Vagina (tissue), 2 donors: Measurements from ENCODE around the gene CEP104.

Experiments used
- POLR2A ChIP-seq, 2 donors: fragments of 450-650 bp; IDR thresholded peaks; one replicate each; pipeline ENCODE4 v1.6.1; 2017; ENCODE audit warnings: antibody characterized with exemption in 2 of 2, mild to moderate bottlenecking in 2 of 2, moderate library complexity in 2 of 2
- POLR2AphosphoS5 ChIP-seq, 2 donors: sonication (generic); formaldehyde crosslinking; IDR thresholded peaks; one replicate each; pipeline ENCODE4 v1.9.0; 2017; ENCODE audit warnings: antibody characterized with exemption in 2 of 2, mild to moderate bottlenecking in 2 of 2, low read depth in 1 of 2; ENCODE audit not compliant: insufficient read depth in 1 of 2
- TF ChIP-seq, protein P1 (sequence below), 3 experiments: fragments of 450-650 bp in 2 of 3; fragments of 200-600 bp in 1 of 3; sonication (generic) in 1 of 3; IDR thresholded peaks; one replicate each; pipeline ENCODE4 v1.5.1; 2017 to 2019; ENCODE audit warnings: antibody characterized with exemption in 3 of 3, mild to moderate bottlenecking in 2 of 3, moderate library complexity in 2 of 3

GRCh38 chr1:3905953-3906671, 49.1 kb upstream of the CEP104 start:
- TF ChIP-seq, protein P1, sequence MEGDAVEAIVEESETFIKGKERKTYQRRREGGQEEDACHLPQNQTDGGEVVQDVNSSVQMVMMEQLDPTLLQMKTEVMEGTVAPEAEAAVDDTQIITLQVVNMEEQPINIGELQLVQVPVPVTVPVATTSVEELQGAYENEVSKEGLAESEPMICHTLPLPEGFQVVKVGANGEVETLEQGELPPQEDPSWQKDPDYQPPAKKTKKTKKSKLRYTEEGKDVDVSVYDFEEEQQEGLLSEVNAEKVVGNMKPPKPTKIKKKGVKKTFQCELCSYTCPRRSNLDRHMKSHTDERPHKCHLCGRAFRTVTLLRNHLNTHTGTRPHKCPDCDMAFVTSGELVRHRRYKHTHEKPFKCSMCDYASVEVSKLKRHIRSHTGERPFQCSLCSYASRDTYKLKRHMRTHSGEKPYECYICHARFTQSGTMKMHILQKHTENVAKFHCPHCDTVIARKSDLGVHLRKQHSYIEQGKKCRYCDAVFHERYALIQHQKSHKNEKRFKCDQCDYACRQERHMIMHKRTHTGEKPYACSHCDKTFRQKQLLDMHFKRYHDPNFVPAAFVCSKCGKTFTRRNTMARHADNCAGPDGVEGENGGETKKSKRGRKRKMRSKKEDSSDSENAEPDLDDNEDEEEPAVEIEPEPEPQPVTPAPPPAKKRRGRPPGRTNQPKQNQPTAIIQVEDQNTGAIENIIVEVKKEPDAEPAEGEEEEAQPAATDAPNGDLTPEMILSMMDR (IDR thresholded peaks at IDR 0.05), result no peak
- TF ChIP-seq POLR2A (IDR thresholded peaks at IDR 0.05) (no peak), POLR2AphosphoS5 (IDR thresholded peaks at IDR 0.05; ENCODE audit: insufficient read depth in 1 of 2, low read depth in 1 of 2) (no peak)
